GM12873 (cell line): ENCODE results near the gene ZNF593OS.

Source experiments
- TF ChIP-seq, protein P1 (sequence below): IDR thresholded peaks from 2 replicates; pipeline ENCODE4 v1.5.1; 2012; ENCODE audit warnings: low read depth, mild to moderate bottlenecking, moderate library complexity, low read length, control low read depth; ENCODE audit not compliant: insufficient read depth; ENCODE audit errors: missing control alignments

The ZNF593OS gene

DNA sequence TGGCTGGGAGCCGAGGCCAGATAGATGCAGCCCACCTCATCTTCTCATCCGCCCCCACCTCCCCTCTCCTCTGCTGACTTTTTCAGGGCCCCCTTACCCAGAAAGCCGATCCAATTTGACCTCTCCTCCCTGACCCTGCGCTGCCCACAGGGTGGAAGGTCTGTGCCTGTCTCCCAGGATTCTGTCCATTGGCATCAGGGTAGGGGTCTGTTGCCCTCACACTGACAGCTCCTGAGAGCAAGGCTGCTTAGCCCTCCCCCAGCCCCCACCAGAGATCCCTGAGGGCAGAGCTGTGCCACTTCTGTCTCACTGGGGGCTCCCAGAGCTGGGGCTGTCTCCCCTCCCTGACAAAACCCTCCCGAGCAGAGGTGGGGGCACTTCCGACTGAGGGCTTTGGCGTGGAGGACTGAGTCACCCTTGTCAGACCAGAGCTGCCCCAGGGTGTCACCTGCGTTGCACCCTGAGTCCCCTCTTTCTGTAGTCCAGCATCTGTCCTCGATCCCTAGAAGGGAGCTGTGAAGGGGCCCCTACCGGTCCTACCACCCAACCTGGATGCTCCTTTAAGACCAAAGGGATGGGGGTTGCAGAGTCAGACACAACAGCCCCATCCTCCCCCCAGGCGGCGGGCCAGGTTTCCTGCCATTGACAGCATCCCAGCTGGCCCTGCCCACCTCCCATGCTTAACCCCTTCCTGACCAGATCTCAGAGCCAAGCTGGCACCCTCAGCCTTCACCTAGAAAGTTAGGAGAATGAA is 15.2 kb downstream of the ZNF593OS start:
- TF ChIP-seq, protein P1, sequence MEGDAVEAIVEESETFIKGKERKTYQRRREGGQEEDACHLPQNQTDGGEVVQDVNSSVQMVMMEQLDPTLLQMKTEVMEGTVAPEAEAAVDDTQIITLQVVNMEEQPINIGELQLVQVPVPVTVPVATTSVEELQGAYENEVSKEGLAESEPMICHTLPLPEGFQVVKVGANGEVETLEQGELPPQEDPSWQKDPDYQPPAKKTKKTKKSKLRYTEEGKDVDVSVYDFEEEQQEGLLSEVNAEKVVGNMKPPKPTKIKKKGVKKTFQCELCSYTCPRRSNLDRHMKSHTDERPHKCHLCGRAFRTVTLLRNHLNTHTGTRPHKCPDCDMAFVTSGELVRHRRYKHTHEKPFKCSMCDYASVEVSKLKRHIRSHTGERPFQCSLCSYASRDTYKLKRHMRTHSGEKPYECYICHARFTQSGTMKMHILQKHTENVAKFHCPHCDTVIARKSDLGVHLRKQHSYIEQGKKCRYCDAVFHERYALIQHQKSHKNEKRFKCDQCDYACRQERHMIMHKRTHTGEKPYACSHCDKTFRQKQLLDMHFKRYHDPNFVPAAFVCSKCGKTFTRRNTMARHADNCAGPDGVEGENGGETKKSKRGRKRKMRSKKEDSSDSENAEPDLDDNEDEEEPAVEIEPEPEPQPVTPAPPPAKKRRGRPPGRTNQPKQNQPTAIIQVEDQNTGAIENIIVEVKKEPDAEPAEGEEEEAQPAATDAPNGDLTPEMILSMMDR: no peak

DNA sequence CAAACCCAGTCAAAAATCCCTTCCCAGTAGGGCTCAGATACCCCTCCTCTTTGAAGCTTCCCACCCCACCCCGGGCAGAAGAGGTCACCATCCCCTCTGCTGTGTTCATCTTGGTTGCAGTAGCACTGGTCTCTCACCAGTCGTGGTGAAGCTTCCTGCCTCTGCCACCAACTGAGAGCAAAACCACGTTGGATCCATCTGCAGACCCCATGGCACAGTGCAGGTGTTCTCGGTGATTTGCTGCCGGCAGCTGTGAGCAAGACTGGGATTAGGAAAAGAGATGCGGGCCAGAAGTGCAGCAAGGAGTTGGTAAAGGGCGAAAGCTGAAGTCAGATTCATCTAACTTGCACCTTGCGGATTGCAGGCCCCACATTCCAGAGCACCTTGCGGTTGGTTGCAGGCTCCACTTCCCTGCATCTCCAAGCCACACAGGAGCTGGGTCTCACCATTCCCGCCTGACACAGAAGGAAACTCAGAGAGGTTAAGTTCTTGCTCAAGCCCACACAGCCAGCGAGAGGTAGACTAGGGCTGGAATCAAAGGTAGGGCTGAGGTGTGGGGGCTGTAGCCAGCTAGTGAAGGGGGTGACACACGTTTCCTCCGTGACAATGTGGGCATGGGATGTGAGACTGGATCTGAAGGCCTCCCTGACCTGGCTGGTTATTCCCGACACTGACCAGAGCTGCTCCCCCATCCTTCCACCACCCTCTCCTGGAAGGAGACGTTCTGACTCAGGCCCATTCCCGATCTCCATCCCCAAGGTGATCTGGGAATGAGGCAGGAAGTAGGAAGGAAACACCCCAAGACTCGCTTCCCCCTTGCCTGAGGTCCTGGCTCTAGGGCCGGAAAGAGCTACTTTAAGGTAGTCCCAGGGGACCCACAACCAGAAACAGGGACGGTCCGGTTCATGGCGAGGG is 16.0 kb downstream of the ZNF593OS start:
- TF ChIP-seq, protein P1: no peak

DNA sequence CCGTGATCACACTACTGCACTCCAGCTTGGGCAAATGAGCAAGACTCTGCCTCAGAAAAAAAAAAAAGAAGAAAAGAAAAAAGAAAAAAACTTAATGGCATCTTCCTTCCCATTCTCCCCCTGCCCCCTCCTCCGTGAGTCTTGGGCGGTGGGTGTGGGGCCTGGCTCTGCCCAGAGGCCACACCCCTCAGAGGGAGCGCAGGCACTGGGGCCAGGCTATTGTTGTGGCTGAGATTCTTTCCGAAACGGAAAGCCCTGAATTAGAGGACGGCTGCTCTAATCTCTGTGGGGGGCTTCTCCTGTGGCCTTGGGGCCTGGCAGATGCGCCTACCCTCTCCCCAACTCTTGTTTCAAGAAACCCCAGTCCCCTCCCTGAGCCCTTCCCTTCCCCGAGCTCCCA is 16.9 kb downstream of the ZNF593OS start:
- TF ChIP-seq, protein P1: no peak

DNA sequence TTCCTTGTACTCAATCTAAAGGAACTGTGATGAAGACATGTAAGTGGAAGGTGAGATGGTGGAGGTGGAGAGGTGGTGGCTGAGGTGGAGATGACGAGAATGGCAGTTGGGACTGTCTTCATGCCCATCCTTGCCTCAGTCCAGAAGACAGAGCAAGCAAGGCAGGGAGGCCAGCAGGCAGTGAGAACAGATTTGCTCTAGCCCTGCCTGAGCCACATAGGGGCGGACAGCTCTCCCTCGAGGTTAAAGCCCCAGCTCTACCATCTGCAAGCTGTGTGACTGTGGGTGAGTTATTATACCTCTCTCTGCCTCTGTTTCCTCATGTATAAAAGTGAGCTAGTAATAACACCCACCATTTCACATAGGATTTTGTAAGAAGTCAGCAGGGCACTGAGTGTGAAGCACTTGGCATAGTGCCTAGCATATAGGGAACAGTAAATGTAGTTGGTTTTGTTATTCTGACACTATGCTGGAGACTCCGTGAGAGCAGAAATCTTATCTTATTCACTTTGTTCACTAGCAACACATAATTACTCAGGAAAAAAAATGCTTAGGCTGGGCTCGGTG is 17.6 kb downstream of the ZNF593OS start:
- TF ChIP-seq, protein P1: no peak

DNA sequence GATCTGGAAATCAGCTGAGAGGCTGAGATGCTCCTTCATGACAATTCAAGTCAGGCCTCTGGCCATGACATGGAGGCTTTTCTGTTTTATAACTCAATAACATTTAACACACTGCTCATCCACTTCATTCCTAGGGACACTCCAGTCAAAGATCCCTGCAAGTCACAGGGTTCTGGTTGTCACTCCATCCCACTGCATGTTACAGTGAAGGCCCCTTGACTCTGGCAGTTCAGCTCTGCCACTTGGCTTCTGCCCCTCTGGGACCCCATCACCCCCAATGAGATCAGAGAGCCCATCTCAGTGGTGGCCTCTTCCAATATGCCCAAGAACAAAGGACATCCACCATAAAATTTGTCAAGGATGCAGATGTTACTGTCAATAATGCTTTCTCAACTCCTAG is 22.7 kb downstream of the ZNF593OS start:
- TF ChIP-seq, protein P1: no peak

DNA sequence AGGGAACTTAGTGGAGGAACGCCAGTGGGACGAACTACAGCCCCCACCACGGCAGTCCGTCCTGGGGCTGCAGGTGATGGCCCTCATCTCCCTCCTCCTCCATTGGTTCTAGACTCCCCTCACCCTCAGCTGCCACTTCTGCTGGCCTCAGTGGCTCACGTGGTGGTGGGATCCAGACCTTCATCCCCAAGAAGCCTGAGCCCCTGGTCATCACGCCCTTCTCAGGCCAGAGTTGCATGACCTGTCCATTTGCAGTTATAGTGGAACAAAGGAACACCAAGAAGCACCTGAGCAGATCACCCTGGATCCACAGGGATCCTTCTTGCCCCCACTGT is 25.7 kb downstream of the ZNF593OS start:
- TF ChIP-seq, protein P1: no peak
